Hepatocyte (in vitro differentiated cells): ENCODE measurements around the gene TMEM38A.

ENCODE experiments used
- CTCF ChIP-seq: fragments of 200-600 bp; sonication (generic); IDR thresholded peaks from 2 replicates; pipeline ENCODE4 v1.5.1; 2016; ENCODE audit warnings: antibody characterized with exemption, mild to moderate bottlenecking; ENCODE audit not compliant: poor library complexity
- EZH2 ChIP-seq: fragments of 200-600 bp; sonication (generic); IDR thresholded peaks from 2 replicates; pipeline ENCODE4 v1.6.1; 2016; ENCODE audit warnings: antibody characterized with exemption, mild to moderate bottlenecking, borderline replicate concordance
- EZH2phosphoT487 ChIP-seq: fragments of 200-600 bp; sonication (generic); IDR thresholded peaks from one replicate; pipeline ENCODE4 v1.6.1; 2018; ENCODE audit warnings: antibody characterized with exemption, mild to moderate bottlenecking, low read depth, moderate library complexity; ENCODE audit not compliant: unreplicated experiment, severe bottlenecking

GRCh38 chr19:16698914-16699313 is 38.0 kb downstream of the TMEM38A start:
- TF ChIP-seq CTCF (no peak), EZH2 (no peak), EZH2phosphoT487 (no peak)
